Esophagus mucosa (tissue), 1 donor: ENCODE measurements around the gene PREB. TPM values are rescaled to one million over a fixed set of nuclear protein-coding genes. Genes with fewer than 3 reads are reported as not detected.

Experiments used
- ATAC-seq: fragments of 200-7000 bp; cut with Tn5 transposase; one replicate; pipeline ENCODE4 v1.9.1; 2020
- total RNA-seq: library from RNA; stranded (reverse); gene quantifications from one replicate; pipeline ENCODE4 v1.2.4, GENCODE V29; 2023
- donor health status: DM: yes; HTN: yes; CAD: no.

PREB gene
- total RNA-seq, 1 donor from 2014 or later, result 26.5 TPM

- ATAC-seq, result no peak
These were observed 51.5 kb downstream of the PREB start for GRCh38 chr2:27082773-27083409.

- ATAC-seq, result no peak
These were observed 52.3 kb downstream of the PREB start for GRCh38 chr2:27081984-27082772.

Other genes with a start within 250 kb of the PREB start
- gene MAPRE3, start 164.0 kb downstream of the PREB start, total RNA-seq, result 6.9 TPM
- 29.7 TPM for gene TMEM214, start 101.7 kb downstream of the PREB start, total RNA-seq
- 14.1 TPM for gene AGBL5, start 83.0 kb downstream of the PREB start, total RNA-seq
- 258 TPM for gene OST4, start 63.0 kb downstream of the PREB start, total RNA-seq
- gene EMILIN1, start 56.0 kb downstream of the PREB start, total RNA-seq, result 3.0 TPM
- 3.5 TPM for gene KHK, start 47.9 kb downstream of the PREB start, total RNA-seq
- 0.96 TPM for gene CGREF1, start 15.5 kb downstream of the PREB start, total RNA-seq
- not detected for gene ABHD1, start 10.8 kb downstream of the PREB start, total RNA-seq
- gene PRR30, start 4.8 kb upstream of the PREB start, total RNA-seq, result not detected
- not detected for gene TCF23, start 14.4 kb upstream of the PREB start, total RNA-seq
- 75.0 TPM for gene ATRAID, start 77.4 kb upstream of the PREB start, total RNA-seq
- 15.6 TPM for gene SLC5A6, start 77.6 kb upstream of the PREB start, total RNA-seq
- 26.7 TPM for gene CAD, start 82.7 kb upstream of the PREB start, total RNA-seq
- not detected for gene SLC30A3, start 128.4 kb upstream of the PREB start, total RNA-seq
- gene DNAJC5G, start 140.8 kb upstream of the PREB start, total RNA-seq, result not detected
- 0.16 TPM for gene TRIM54, start 147.8 kb upstream of the PREB start, total RNA-seq
- gene UCN, start 173.8 kb upstream of the PREB start, total RNA-seq, result 0.56 TPM
- gene MPV17, start 188.5 kb upstream of the PREB start, total RNA-seq, result 42.7 TPM
- gene GTF3C2, start 222.1 kb upstream of the PREB start, total RNA-seq, result 50.8 TPM
- gene EIF2B4, start 235.7 kb upstream of the PREB start, total RNA-seq, result 29.2 TPM
- 62.1 TPM for gene SNX17, start 236.0 kb upstream of the PREB start, total RNA-seq
- gene ZNF513, start 246.1 kb upstream of the PREB start, total RNA-seq, result 11.4 TPM